ENCODE results near the gene SSBP3. TPM values are rescaled to one million over a fixed set of nuclear protein-coding genes. Genes with fewer than 3 reads are reported as not detected.

Gene SSBP3
- polyA plus RNA-seq, 6 donors from 2014 or later = 1.7 to 4.2 (median 2.2) TPM

- H3K9me3 Mint-ChIP-seq = no peaks in the 10 kb centered on the region
- ATAC-seq (ENCODE audit: low read depth in 2 of 2) (no peak), DNase-seq (no peak)
- peaks cover 2 to 10% (median 3%) of the 10 kb centered on the region in 3 donors for H3K4me1 Mint-ChIP-seq
- H3K27ac Mint-ChIP-seq = peak overlapping the region in 1 of 6 donors; percentile 27
- H3K36me3 Mint-ChIP-seq = peaks cover 5 to 7% of the 10 kb centered on the region in 2 donors
- H3K27me3 Mint-ChIP-seq = no peaks in the 10 kb centered on the region
- H3K4me3 Mint-ChIP-seq = no peak overlapping the region
Measured at GRCh38 chr1:54275349-54275748, 130.8 kb downstream of the SSBP3 start.

- peaks cover under 1 to 2% of the 10 kb centered on the region in 2 donors for H3K36me3 Mint-ChIP-seq
- no peak for DNase-seq
Measured at GRCh38 chr1:54274881-54275280, 131.3 kb downstream of the SSBP3 start.

GRCh38 chr1:54274448-54274847 lies 131.7 kb downstream of the SSBP3 start:
- no peaks in the 10 kb centered on the region for H3K36me3 Mint-ChIP-seq
- peaks cover 2 to 10% (median 3%) of the 10 kb centered on the region in 3 donors for H3K4me1 Mint-ChIP-seq
- H3K27ac Mint-ChIP-seq = no peak overlapping the region
- DNase-seq = no peak
- H3K27me3 Mint-ChIP-seq = no peaks in the 10 kb centered on the region
- no peak overlapping the region for H3K4me3 Mint-ChIP-seq
- ATAC-seq (ENCODE audit: low read depth in 2 of 2) = no peak
- no peaks in the 10 kb centered on the region for H3K9me3 Mint-ChIP-seq

More at GRCh38 chr1:54274881-54275280, 131.3 kb downstream of the SSBP3 start:
- Mint-ChIP-seq H3K27me3 (no peaks in the 10 kb centered on the region), H3K4me3 (no peak overlapping the region), H3K4me1 (peaks cover 2 to 10% (median 3%) of the 10 kb centered on the region in 3 donors), H3K9me3 (no peaks in the 10 kb centered on the region), H3K27ac (no peak overlapping the region)
- no peak for ATAC-seq (ENCODE audit: low read depth in 2 of 2)

- Mint-ChIP-seq H3K36me3 (no peaks in the 10 kb centered on the region), H3K27me3 (no peaks in the 10 kb centered on the region)
Measured at GRCh38 chr1:54273795-54274163, 132.4 kb downstream of the SSBP3 start.

GRCh38 chr1:54273092-54273794 lies 133.0 kb downstream of the SSBP3 start:
- Mint-ChIP-seq H3K9me3 (no peaks in the 10 kb centered on the region), H3K27me3 (no peaks in the 10 kb centered on the region), H3K27ac (peak overlapping the region in 2 of 6 donors; percentile 51 to 60), H3K4me3 (peak overlapping the region in 1 of 8 donors; percentile 1), H3K36me3 (no peaks in the 10 kb centered on the region), H3K4me1 (peaks cover 2 to 10% (median 3%) of the 10 kb centered on the region in 3 donors)
- ATAC-seq (ENCODE audit: low read depth in 2 of 2) (no peak), DNase-seq (no peak)

More at GRCh38 chr1:54273795-54274163, 132.4 kb downstream of the SSBP3 start:
- ATAC-seq (ENCODE audit: low read depth in 2 of 2) = no peak
- no peak overlapping the region for H3K27ac Mint-ChIP-seq
- peaks cover 2 to 10% (median 3%) of the 10 kb centered on the region in 3 donors for H3K4me1 Mint-ChIP-seq
- DNase-seq = no peak
- no peaks in the 10 kb centered on the region for H3K9me3 Mint-ChIP-seq
- no peak overlapping the region for H3K4me3 Mint-ChIP-seq

GRCh38 chr1:54272772-54273091 lies 133.5 kb downstream of the SSBP3 start:
- Mint-ChIP-seq H3K9me3 (no peaks in the 10 kb centered on the region), H3K27ac (peak overlapping the region in 1 of 6 donors; percentile 60), H3K4me1 (peaks cover 2 to 10% (median 3%) of the 10 kb centered on the region in 3 donors), H3K36me3 (no peaks in the 10 kb centered on the region), H3K27me3 (no peaks in the 10 kb centered on the region), H3K4me3 (no peak overlapping the region)
- ATAC-seq (ENCODE audit: low read depth in 2 of 2) (no peak), DNase-seq (no peak)

- DNase-seq (no peak), ATAC-seq (ENCODE audit: low read depth in 2 of 2) (no peak)
- H3K27me3 Mint-ChIP-seq = no peaks in the 10 kb centered on the region
- no peaks in the 10 kb centered on the region for H3K36me3 Mint-ChIP-seq
- H3K27ac Mint-ChIP-seq = peak overlapping the region in 1 of 6 donors; percentile 70
- no peak overlapping the region for H3K4me3 Mint-ChIP-seq
- no peaks in the 10 kb centered on the region for H3K9me3 Mint-ChIP-seq
- peaks cover 0 to 10% (median 4%) of the 10 kb centered on the region in 3 donors for H3K4me1 Mint-ChIP-seq
Measured at GRCh38 chr1:54272134-54272533, 134.1 kb downstream of the SSBP3 start.

- ATAC-seq (ENCODE audit: low read depth in 2 of 2) = no peak
- Mint-ChIP-seq H3K36me3 (no peaks in the 10 kb centered on the region), H3K27me3 (no peaks in the 10 kb centered on the region), H3K9me3 (no peaks in the 10 kb centered on the region), H3K4me1 (peaks cover 0 to 5% (median 4%) of the 10 kb centered on the region in 3 donors), H3K4me3 (no peak overlapping the region), H3K27ac (peak overlapping the region in 2 of 6 donors; percentile 33 to 62)
- no peak for DNase-seq
Measured at GRCh38 chr1:54271341-54271740, 134.9 kb downstream of the SSBP3 start.

GRCh38 chr1:54270543-54270942 lies 135.7 kb downstream of the SSBP3 start:
- DNase-seq (no peak), ATAC-seq (ENCODE audit: low read depth in 2 of 2) (no peak)
- H3K4me3 Mint-ChIP-seq = no peak overlapping the region
- no peaks in the 10 kb centered on the region for H3K27me3 Mint-ChIP-seq
- H3K36me3 Mint-ChIP-seq = no peaks in the 10 kb centered on the region
- H3K4me1 Mint-ChIP-seq = peaks cover 0 to 5% (median 4%) of the 10 kb centered on the region in 3 donors
- H3K9me3 Mint-ChIP-seq = no peaks in the 10 kb centered on the region
- no peak overlapping the region for H3K27ac Mint-ChIP-seq

- no peaks in the 10 kb centered on the region for H3K27me3 Mint-ChIP-seq
- H3K27ac Mint-ChIP-seq = no peak overlapping the region
- no peak for DNase-seq
- H3K4me1 Mint-ChIP-seq = peaks cover 0 to 8% (median 5%) of the 10 kb centered on the region in 3 donors
- no peaks in the 10 kb centered on the region for H3K9me3 Mint-ChIP-seq
- no peaks in the 10 kb centered on the region for H3K36me3 Mint-ChIP-seq
- ATAC-seq (ENCODE audit: low read depth in 2 of 2) = no peak
- H3K4me3 Mint-ChIP-seq = peak overlapping the region in 1 of 8 donors; percentile 66
Measured at GRCh38 chr1:54268762-54269297, 137.4 kb downstream of the SSBP3 start.

GRCh38 chr1:54267815-54268761 lies 138.1 kb downstream of the SSBP3 start:
- Mint-ChIP-seq H3K36me3 (no peaks in the 10 kb centered on the region), H3K27me3 (no peaks in the 10 kb centered on the region), H3K27ac (no peak overlapping the region), H3K4me3 (no peak overlapping the region), H3K9me3 (no peaks in the 10 kb centered on the region), H3K4me1 (peaks cover 0 to 8% (median under 1%) of the 10 kb centered on the region in 3 donors)
- no peak for DNase-seq
- ATAC-seq (ENCODE audit: low read depth in 2 of 2) = no peak

- Mint-ChIP-seq H3K27me3 (no peaks in the 10 kb centered on the region), H3K36me3 (no peaks in the 10 kb centered on the region), H3K27ac (no peak overlapping the region), H3K9me3 (no peaks in the 10 kb centered on the region), H3K4me3 (no peak overlapping the region), H3K4me1 (peaks cover 0 to 8% (median 0%) of the 10 kb centered on the region in 3 donors)
- DNase-seq (no peak), ATAC-seq (ENCODE audit: low read depth in 2 of 2) (no peak)
Measured at GRCh38 chr1:54266908-54267307, 139.3 kb downstream of the SSBP3 start.

- no peaks in the 10 kb centered on the region for H3K36me3 Mint-ChIP-seq
Measured at GRCh38 chr1:54266195-54266594, 140.0 kb downstream of the SSBP3 start.

More at GRCh38 chr1:54266195-54266594, 140.0 kb downstream of the SSBP3 start:
- no peaks in the 10 kb centered on the region for H3K27me3 Mint-ChIP-seq
- H3K27ac Mint-ChIP-seq = no peak overlapping the region
- H3K4me1 Mint-ChIP-seq = peaks cover 0 to 8% (median 0%) of the 10 kb centered on the region in 3 donors
- no peak for DNase-seq
- H3K9me3 Mint-ChIP-seq = no peaks in the 10 kb centered on the region
- no peak overlapping the region for H3K4me3 Mint-ChIP-seq
- no peak for ATAC-seq (ENCODE audit: low read depth in 2 of 2)
